CD1c-positive myeloid dendritic cell (primary cell): ENCODE data around the gene SURF2.
"Not testable (repeated sequence)": the region's sequence is repeated elsewhere in the genome, so short reads cannot be mapped to it uniquely, and the experiment has no call there.

Source experiments
- DNase-seq: peaks from one replicate; pipeline ENCODE4 v3.0.0-alpha.2; 2016; ENCODE audit errors: extremely low spot score

SURF2 gene

GRCh38 chr9:133356391-133357091 is at the start of gene SURF2, which contains the start of gene SURF1:
SURF2 (plus strand) TSS chr9:133356550; CDS start chr9:133356593, 43 bp downstream.
SURF1 (minus strand) TSS chr9:133356487; CDS start chr9:133356453, 34 bp downstream.
- DNase-seq, result peak; percentile 95

GRCh38 chr9:133307301-133307700 is 49.0 kb upstream of the SURF2 start:
- no peak for DNase-seq

GRCh38 chr9:133309608-133310007 is 46.7 kb upstream of the SURF2 start:
- DNase-seq, result no peak

- no peak for DNase-seq
Measured at GRCh38 chr9:133315997-133316396, 40.4 kb upstream of the SURF2 start.

- DNase-seq, result not testable (repeated sequence)
Measured at GRCh38 chr9:133317551-133317950, 38.8 kb upstream of the SURF2 start.

- no peak for DNase-seq
Measured at GRCh38 chr9:133320421-133320881, 35.9 kb upstream of the SURF2 start.

GRCh38 chr9:133321411-133321935 is 34.9 kb upstream of the SURF2 start:
- no peak for DNase-seq

- no peak for DNase-seq
Measured at GRCh38 chr9:133322701-133323100, 33.6 kb upstream of the SURF2 start.

GRCh38 chr9:133323211-133323610 is 33.1 kb upstream of the SURF2 start:
- no peak for DNase-seq

GRCh38 chr9:133323991-133324703 is 32.2 kb upstream of the SURF2 start:
- no peak for DNase-seq

GRCh38 chr9:133327021-133327420 is 29.3 kb upstream of the SURF2 start:
- not testable (repeated sequence) for DNase-seq

GRCh38 chr9:133327834-133328484 is 28.4 kb upstream of the SURF2 start:
- no peak for DNase-seq

- peak; percentile 12 for DNase-seq
Measured at GRCh38 chr9:133329306-133330156, 26.8 kb upstream of the SURF2 start.

GRCh38 chr9:133331221-133331620 is 25.1 kb upstream of the SURF2 start:
- no peak for DNase-seq

- no peak for DNase-seq
Measured at GRCh38 chr9:133331641-133332380, 24.5 kb upstream of the SURF2 start.

GRCh38 chr9:133332381-133332730 is 24.0 kb upstream of the SURF2 start:
- no peak for DNase-seq

- no peak for DNase-seq
Measured at GRCh38 chr9:133333011-133333410, 23.3 kb upstream of the SURF2 start.

- DNase-seq, result no peak
Measured at GRCh38 chr9:133333566-133333965, 22.8 kb upstream of the SURF2 start.

- no peak for DNase-seq
Measured at GRCh38 chr9:133334161-133334560, 22.2 kb upstream of the SURF2 start.

GRCh38 chr9:133334888-133335287 is 21.5 kb upstream of the SURF2 start:
- not testable (repeated sequence) for DNase-seq
